Neural cell (in vitro differentiated cells): ENCODE measurements around the gene ATXN2. TPM values are rescaled to one million over a fixed set of nuclear protein-coding genes. Genes with fewer than 3 reads are reported as not detected.

ENCODE experiments used
- H2AFZ ChIP-seq: fragments of 200-600, 300-800 bp; sonication (generic), shearing (Covaris generic); 2 replicates; pipeline ENCODE4 v1.6.0; 2014; ENCODE audit warnings: low read depth, mild to moderate bottlenecking, antibody characterized with exemption, low read length, moderate library complexity
- H3F3A ChIP-seq: fragments of 200-600 bp; shearing (Covaris generic); 2 replicates; pipeline ENCODE4 v1.6.1; 2016; ENCODE audit warnings: mild to moderate bottlenecking, moderate library complexity, mixed read lengths, antibody characterized with exemption, low read length; ENCODE audit not compliant: insufficient read depth, poor library complexity, severe bottlenecking
- H3K27ac ChIP-seq: fragments of 200-600, 300-800 bp; sonication (generic), shearing (Covaris generic); 2 replicates; pipeline ENCODE4 v1.5.1; 2014; ENCODE audit warnings: mild to moderate bottlenecking, low read length, moderate library complexity
- H3K27me3 ChIP-seq: fragments of 300-800, 200-600 bp; sonication (generic), shearing (Covaris generic); 2 replicates; pipeline ENCODE4 v1.6.0; 2014; ENCODE audit warnings: mild to moderate bottlenecking, low read depth, low read length, moderate library complexity; ENCODE audit not compliant: insufficient read depth
- H3K36me3 ChIP-seq: fragments of 300-800, 200-600 bp; sonication (generic), shearing (Covaris generic); 2 replicates; pipeline ENCODE4 v1.5.1; 2014; ENCODE audit warnings: mild to moderate bottlenecking, antibody characterized with exemption, low read length, moderate library complexity; ENCODE audit not compliant: insufficient read depth
- H3K4me2 ChIP-seq: fragments of 300-800, 200-600 bp; sonication (generic), shearing (Covaris generic); 2 replicates; pipeline ENCODE4 v1.6.0; 2014; ENCODE audit warnings: mild to moderate bottlenecking, low read length
- H3K4me3 ChIP-seq: fragments of 300-800, 200-600 bp; sonication (generic), shearing (Covaris generic); 2 replicates; pipeline ENCODE4 v1.5.1; 2014; ENCODE audit warnings: mild to moderate bottlenecking, low read length, moderate library complexity
- H3K79me2 ChIP-seq: fragments of 200-600 bp; shearing (Covaris generic); replicated peaks from 2 replicates; pipeline ENCODE4 v1.6.0; 2014; ENCODE audit warnings: mild to moderate bottlenecking, low read length, moderate library complexity; ENCODE audit not compliant: insufficient read depth
- H3K9ac ChIP-seq: fragments of 300-800, 200-600 bp; sonication (generic), shearing (Covaris generic); 2 replicates; pipeline ENCODE4 v1.6.1; 2016; ENCODE audit warnings: mild to moderate bottlenecking, low read length, mixed read lengths
- H3K9me2 ChIP-seq: fragments of 200-600 bp; shearing (Covaris generic); 2 replicates; pipeline ENCODE4 v1.6.1; 2016; ENCODE audit warnings: mild to moderate bottlenecking, low read length, mixed read lengths; ENCODE audit not compliant: insufficient read depth
- H3K9me3 ChIP-seq: fragments of 200-600, 300-800 bp; sonication (generic), shearing (Covaris generic); 2 replicates; pipeline ENCODE4 v1.6.1; 2016; ENCODE audit warnings: mild to moderate bottlenecking, mixed run types, low read length, moderate library complexity, mixed read lengths
- H4K20me1 ChIP-seq: fragments of 200-600 bp; shearing (Covaris generic); 2 replicates; pipeline ENCODE4 v1.6.1; 2016; ENCODE audit warnings: mild to moderate bottlenecking, mixed run types; ENCODE audit not compliant: insufficient read depth
- CTCF ChIP-seq: fragments of 450-650 bp; IDR thresholded peaks from 2 replicates; pipeline ENCODE4 v1.5.1; 2014; ENCODE audit warnings: antibody characterized with exemption, mild to moderate bottlenecking, moderate library complexity; ENCODE audit not compliant: poor library complexity, severe bottlenecking
- EP300 ChIP-seq: fragments of 450-650 bp; conservative IDR thresholded peaks from 2 replicates; pipeline ENCODE4 v1.6.1; 2014; ENCODE audit warnings: antibody characterized with exemption, mild to moderate bottlenecking, moderate library complexity; ENCODE audit not compliant: poor library complexity, severe bottlenecking
- EZH2 ChIP-seq: fragments of 200-600, 300-800 bp; shearing (Covaris generic), sonication (generic); IDR thresholded peaks from 2 replicates; pipeline ENCODE4 v1.6.1; 2014; ENCODE audit warnings: antibody characterized with exemption, low read length, borderline replicate concordance, mild to moderate bottlenecking; ENCODE audit not compliant: insufficient read depth, poor library complexity, severe bottlenecking
- MXI1 ChIP-seq: fragments of 450-650 bp; conservative IDR thresholded peaks from 2 replicates; pipeline ENCODE4 v1.6.1; 2014; ENCODE audit warnings: antibody characterized with exemption, mild to moderate bottlenecking; ENCODE audit not compliant: poor library complexity, severe bottlenecking
- POLR2AphosphoS5 ChIP-seq: IDR thresholded peaks from 2 replicates; pipeline ENCODE4 v1.6.1; 2012
- RAD21 ChIP-seq: fragments of 450-650 bp; conservative IDR thresholded peaks from 2 replicates; pipeline ENCODE4 v1.6.1; 2014; ENCODE audit warnings: antibody characterized with exemption, mild to moderate bottlenecking, moderate library complexity
- REST ChIP-seq: IDR thresholded peaks from 2 replicates; pipeline ENCODE4 v1.6.1; 2012; ENCODE audit warnings: borderline replicate concordance
- SMC3 ChIP-seq: fragments of 450-650 bp; conservative IDR thresholded peaks from 2 replicates; pipeline ENCODE4 v1.6.1; 2014; ENCODE audit warnings: antibody characterized with exemption, mild to moderate bottlenecking, moderate library complexity; ENCODE audit not compliant: poor library complexity
- TAF1 ChIP-seq: IDR thresholded peaks from 2 replicates; pipeline ENCODE4 v1.6.1; 2012; ENCODE audit warnings: low read depth
- polyA plus RNA-seq: library from polyadenylated mRNA; depleted of rRNA; stranded (reverse); fragments of >200 nt; gene quantifications from 2 replicates; pipeline ENCODE4 v1.2.3, GENCODE V29; 2014

The ATXN2 gene
- polyA plus RNA-seq, 1 donor from 2014 or later: 12.6 TPM

- Histone ChIP-seq H3K9ac (no peak overlapping the region), H3K36me3 (peaks cover 9% of the 10 kb centered on the region), H3F3A (no peaks in the 10 kb centered on the region), H3K27ac (no peak overlapping the region), H3K27me3 (no peaks in the 10 kb centered on the region), H4K20me1 (no peaks in the 10 kb centered on the region), H3K79me2 (no peaks in the 10 kb centered on the region), H3K9me3 (no peaks in the 10 kb centered on the region), H3K4me3 (no peak overlapping the region), H3K9me2 (no peaks in the 10 kb centered on the region), H2AFZ (no peak overlapping the region), H3K4me2 (no peak overlapping the region)
- no peak for TF ChIP-seq EZH2
- peak; percentile 76 for TF ChIP-seq SMC3
- no peak for TF ChIP-seq EP300
- no peak for TF ChIP-seq REST
- TF ChIP-seq MXI1: no peak
- TF ChIP-seq TAF1: no peak
- peak; percentile 87 for TF ChIP-seq CTCF
- no peak for TF ChIP-seq POLR2AphosphoS5
- TF ChIP-seq RAD21: peak; percentile 81
Observed at GRCh38 chr12:111451649-111452129, 147.4 kb downstream of the ATXN2 start.

GRCh38 chr12:111451232-111451631 lies 147.9 kb downstream of the ATXN2 start:
- Histone ChIP-seq H3K27ac (no peak overlapping the region), H3F3A (no peaks in the 10 kb centered on the region), H3K9me2 (no peaks in the 10 kb centered on the region), H3K79me2 (no peaks in the 10 kb centered on the region), H3K9ac (no peak overlapping the region), H3K4me2 (no peak overlapping the region), H4K20me1 (no peaks in the 10 kb centered on the region), H2AFZ (no peak overlapping the region), H3K9me3 (no peaks in the 10 kb centered on the region), H3K27me3 (no peaks in the 10 kb centered on the region), H3K36me3 (peaks cover 9% of the 10 kb centered on the region), H3K4me3 (no peak overlapping the region)
- TF ChIP-seq MXI1: no peak
- TF ChIP-seq TAF1: no peak
- TF ChIP-seq POLR2AphosphoS5: no peak
- TF ChIP-seq RAD21: no peak
- TF ChIP-seq CTCF: no peak
- no peak for TF ChIP-seq EZH2
- TF ChIP-seq EP300: no peak
- no peak for TF ChIP-seq REST
- no peak for TF ChIP-seq SMC3
